Activated B cell treated with CpG ODN at 0.5 μM for 24 hours (primary cell): ENCODE measurements around the gene GNG13. TPM values are rescaled to one million over a fixed set of nuclear protein-coding genes. Genes with fewer than 3 reads are reported as not detected.

ENCODE experiments used
- ATAC-seq: fragments of 200-7000 bp; cut with Tn5 transposase; one replicate; pipeline ENCODE4 v1.10.0; 2021; ENCODE audit warnings: low read depth, mild to moderate bottlenecking, moderate library complexity
- CTCF ChIA-PET: fragments of 350-600 bp; sonication (Branson Sonifier 250); formaldehyde crosslinking; loops from one replicate; lab custom pipeline; 2021; ENCODE audit warnings: antibody characterized with exemption; lab: Charles Lee
- POLR2A ChIA-PET: fragments of 350-600 bp; sonication (Branson Sonifier 250); formaldehyde crosslinking; loops from one replicate; lab custom pipeline; 2021; ENCODE audit warnings: antibody characterized with exemption; lab: Charles Lee
- DNase-seq: peaks from one replicate; pipeline ENCODE4 v3.0.0; 2022
- H3K27ac Mint-ChIP-seq: one replicate; pipeline ENCODE4 v1.8.0; 2020; ENCODE audit warnings: mixed read lengths
- H3K27me3 Mint-ChIP-seq: one replicate; pipeline ENCODE4 v1.8.0; 2021; ENCODE audit warnings: mixed read lengths
- H3K36me3 Mint-ChIP-seq: one replicate; pipeline ENCODE4 v1.8.0; 2021; ENCODE audit warnings: low read depth, mixed read lengths
- H3K4me1 Mint-ChIP-seq: one replicate; pipeline ENCODE4 v1.8.0; 2021; ENCODE audit warnings: mixed read lengths
- H3K4me3 Mint-ChIP-seq: one replicate; pipeline ENCODE4 v1.8.0; 2020; ENCODE audit warnings: mild to moderate bottlenecking, mixed read lengths
- H3K9me3 Mint-ChIP-seq: one replicate; pipeline ENCODE4 v1.8.0; 2020; ENCODE audit warnings: mixed read lengths
- CTCF ChIP-seq: fragments of 200-600 bp; IDR thresholded peaks from one replicate; pipeline ENCODE4 v1.8.0; 2022; ENCODE audit warnings: antibody characterized with exemption, mild to moderate bottlenecking
- intact Hi-C: fragments of 100-400 bp; cut with micrococcal nuclease; formaldehyde crosslinking; loops from one replicate; pipeline ENCODE4 v1.15.1; 2024
- total RNA-seq: library from RNA; stranded (reverse); gene quantifications from 2 replicates; pipeline ENCODE4 v1.2.3, GENCODE V29; 2022

The GNG13 gene
- total RNA-seq: not detected in 2 replicates

GRCh38 chr16:799948-800833 lies at the start of gene GNG13:
TSS of gene GNG13 (minus strand) at chr16:800734. CDS start at chr16:799077, 1,657 bp downstream.
- ChIA-PET CTCF (no interaction called here), POLR2A (no interaction called here)
- H3K36me3 Mint-ChIP-seq: no peaks in the 10 kb centered on the region
- H3K27ac Mint-ChIP-seq: no peak within 1 kb of the TSS
- peaks cover 7% of the 10 kb centered on the region for H3K27me3 Mint-ChIP-seq
- no peaks in the 10 kb centered on the region for H3K9me3 Mint-ChIP-seq
- DNase-seq (no peak), ATAC-seq (no peak)
- intact Hi-C loops: no loop called here
- no peaks in the 10 kb centered on the region for H3K4me1 Mint-ChIP-seq
- TF ChIP-seq CTCF: no peak
- H3K4me3 Mint-ChIP-seq: no peak within 1 kb of the TSS

GRCh38 chr16:848510-849253 lies 48.1 kb upstream of the GNG13 start:
- ATAC-seq (no peak), DNase-seq (no peak)
- ChIA-PET CTCF (no interaction called here), POLR2A (no interaction called here)
- peaks cover 2% of the 10 kb centered on the region for H3K36me3 Mint-ChIP-seq
- no peaks in the 10 kb centered on the region for H3K27me3 Mint-ChIP-seq
- TF ChIP-seq CTCF: no peak
- intact Hi-C loops: no loop called here
- H3K4me1 Mint-ChIP-seq: no peaks in the 10 kb centered on the region
- H3K4me3 Mint-ChIP-seq: no peak overlapping the region
- H3K9me3 Mint-ChIP-seq: no peaks in the 10 kb centered on the region
- H3K27ac Mint-ChIP-seq: no peak overlapping the region

- intact Hi-C loops: no loop called here
- Mint-ChIP-seq H3K4me3 (no peak overlapping the region), H3K36me3 (no peaks in the 10 kb centered on the region), H3K27ac (no peak overlapping the region), H3K9me3 (no peaks in the 10 kb centered on the region), H3K27me3 (no peaks in the 10 kb centered on the region), H3K4me1 (no peaks in the 10 kb centered on the region)
- no peak for TF ChIP-seq CTCF
- no peak for DNase-seq
- ChIA-PET CTCF (no interaction called here), POLR2A (no interaction called here)
- ATAC-seq: no peak
These were observed 47.3 kb upstream of the GNG13 start for GRCh38 chr16:847681-848445.

- Mint-ChIP-seq H3K27me3 (no peaks in the 10 kb centered on the region), H3K27ac (no peak overlapping the region), H3K4me3 (no peak overlapping the region), H3K36me3 (no peaks in the 10 kb centered on the region), H3K4me1 (no peaks in the 10 kb centered on the region), H3K9me3 (no peaks in the 10 kb centered on the region)
- intact Hi-C loops: no loop called here
- TF ChIP-seq CTCF: no peak
- DNase-seq: no peak
- ChIA-PET POLR2A (no interaction called here), CTCF (no interaction called here)
- no peak for ATAC-seq
These were observed 46.6 kb upstream of the GNG13 start for GRCh38 chr16:847151-847550.
